B cell (primary cell): Measurements from ENCODE around the gene FBXO34.

ENCODE experiments used
- EZH2 ChIP-seq: IDR thresholded peaks from 2 replicates; pipeline ENCODE4 v1.6.1; 2012; ENCODE audit warnings: borderline replicate concordance, low read depth, mild to moderate bottlenecking, moderate library complexity, low read length; ENCODE audit not compliant: insufficient read depth, poor library complexity, severe bottlenecking
- TF ChIP-seq, protein P1 (sequence below): fragments of 200-600 bp; IDR thresholded peaks from one replicate; pipeline ENCODE4 v1.8.0; 2022; ENCODE audit warnings: antibody characterized with exemption, mild to moderate bottlenecking

GRCh38 chr14:55223364-55223763 is 47.9 kb upstream of the FBXO34 start:
- TF ChIP-seq, protein P1, sequence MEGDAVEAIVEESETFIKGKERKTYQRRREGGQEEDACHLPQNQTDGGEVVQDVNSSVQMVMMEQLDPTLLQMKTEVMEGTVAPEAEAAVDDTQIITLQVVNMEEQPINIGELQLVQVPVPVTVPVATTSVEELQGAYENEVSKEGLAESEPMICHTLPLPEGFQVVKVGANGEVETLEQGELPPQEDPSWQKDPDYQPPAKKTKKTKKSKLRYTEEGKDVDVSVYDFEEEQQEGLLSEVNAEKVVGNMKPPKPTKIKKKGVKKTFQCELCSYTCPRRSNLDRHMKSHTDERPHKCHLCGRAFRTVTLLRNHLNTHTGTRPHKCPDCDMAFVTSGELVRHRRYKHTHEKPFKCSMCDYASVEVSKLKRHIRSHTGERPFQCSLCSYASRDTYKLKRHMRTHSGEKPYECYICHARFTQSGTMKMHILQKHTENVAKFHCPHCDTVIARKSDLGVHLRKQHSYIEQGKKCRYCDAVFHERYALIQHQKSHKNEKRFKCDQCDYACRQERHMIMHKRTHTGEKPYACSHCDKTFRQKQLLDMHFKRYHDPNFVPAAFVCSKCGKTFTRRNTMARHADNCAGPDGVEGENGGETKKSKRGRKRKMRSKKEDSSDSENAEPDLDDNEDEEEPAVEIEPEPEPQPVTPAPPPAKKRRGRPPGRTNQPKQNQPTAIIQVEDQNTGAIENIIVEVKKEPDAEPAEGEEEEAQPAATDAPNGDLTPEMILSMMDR: no peak
- no peak for TF ChIP-seq EZH2
